Right renal cortex interstitium (tissue), 3 donors: Measurements from ENCODE around the gene GALNT14. TPM values are rescaled to one million over a fixed set of nuclear protein-coding genes. Genes with fewer than 3 reads are reported as not detected.
A peak's percentile ranks its signal among the peaks of the same experiment; 100 is the strongest.

Experiments
- DNase-seq, 3 donors: peaks; one replicate each; pipeline ENCODE4 v3.0.0-alpha.2; 2013; ENCODE audit warnings: low read depth in 3 of 3, low spot score in 2 of 3
- polyA plus RNA-seq, 3 donors: library from polyadenylated mRNA; unstranded; fragments of 120-200 nt; gene quantifications; one replicate each; pipeline ENCODE4 v1.2.1, GENCODE V29; 2013; ENCODE audit not compliant: insufficient read length in 3 of 3

GALNT14 gene
- polyA plus RNA-seq, 3 donors = 37.6 to 48.7 (median 47.3) TPM

- DNase-seq = no peak
Measured at GRCh38 chr2:30957591-30957990, 180.6 kb downstream of the GALNT14 start.

GRCh38 chr2:30956995-30957394, 181.2 kb downstream of the GALNT14 start:
- no peak for DNase-seq

- DNase-seq = no peak
Measured at GRCh38 chr2:30955516-30956132, 182.6 kb downstream of the GALNT14 start.

- DNase-seq = no peak
Measured at GRCh38 chr2:30950339-30950738, 187.9 kb downstream of the GALNT14 start.

- no peak for DNase-seq
Measured at GRCh38 chr2:30949435-30949834, 188.8 kb downstream of the GALNT14 start.

GRCh38 chr2:30948857-30949256, 189.4 kb downstream of the GALNT14 start:
- DNase-seq = no peak

- DNase-seq = no peak
Measured at GRCh38 chr2:30948130-30948529, 190.1 kb downstream of the GALNT14 start.

GRCh38 chr2:30947686-30948085, 190.6 kb downstream of the GALNT14 start:
- no peak for DNase-seq

- DNase-seq = no peak
Measured at GRCh38 chr2:30942419-30942818, 195.8 kb downstream of the GALNT14 start.

- peak in 2 of 3 donors; percentile 12 to 18 for DNase-seq
Measured at GRCh38 chr2:30940839-30941238, 197.4 kb downstream of the GALNT14 start.

- no peak for DNase-seq
Measured at GRCh38 chr2:30939364-30939763, 198.9 kb downstream of the GALNT14 start.

- no peak for DNase-seq
Measured at GRCh38 chr2:30938196-30938595, 200.0 kb downstream of the GALNT14 start.

GRCh38 chr2:30936977-30937376, 201.3 kb downstream of the GALNT14 start:
- no peak for DNase-seq

- DNase-seq = no peak
Measured at GRCh38 chr2:30935795-30936194, 202.4 kb downstream of the GALNT14 start.

- DNase-seq = no peak
Measured at GRCh38 chr2:30934066-30934465, 204.2 kb downstream of the GALNT14 start.

- no peak for DNase-seq
Measured at GRCh38 chr2:30933496-30933895, 204.7 kb downstream of the GALNT14 start.

GRCh38 chr2:30932870-30933269, 205.4 kb downstream of the GALNT14 start:
- DNase-seq = no peak

GRCh38 chr2:30931841-30932407, 206.3 kb downstream of the GALNT14 start:
- DNase-seq = no peak

GRCh38 chr2:30930716-30931115, 207.5 kb downstream of the GALNT14 start:
- no peak for DNase-seq

GRCh38 chr2:30927465-30928075, 210.7 kb downstream of the GALNT14 start:
- DNase-seq = no peak

GRCh38 chr2:30926606-30927005, 211.6 kb downstream of the GALNT14 start:
- no peak for DNase-seq

- DNase-seq = no peak
Measured at GRCh38 chr2:30923623-30924022, 214.6 kb downstream of the GALNT14 start.
